ENCODE results near the gene KCNK1. TPM values are rescaled to one million over a fixed set of nuclear protein-coding genes. Genes with fewer than 3 reads are reported as not detected.

KCNK1 gene
- total RNA-seq, 4 donors from 2014 or later = 1.9 to 10.2 (median 4.8) TPM

DNA sequence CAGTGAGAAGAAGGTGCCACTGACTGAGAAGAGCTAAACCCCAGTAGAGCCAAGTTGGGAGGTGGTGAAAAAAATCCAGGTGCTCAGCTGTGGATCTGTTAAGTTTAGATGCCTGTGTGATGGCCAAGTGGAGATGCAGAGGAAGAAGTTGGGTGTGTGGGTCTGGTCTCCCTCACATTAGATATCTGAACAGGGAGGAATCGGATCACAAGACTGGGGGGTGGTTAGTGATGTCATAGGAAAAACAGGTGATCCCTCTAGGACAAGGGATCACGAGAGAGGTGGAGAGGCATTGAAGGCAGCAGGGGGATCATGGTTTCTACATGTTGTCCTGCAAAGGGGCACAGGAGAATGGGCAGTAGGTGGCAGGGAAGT lies 22.6 kb downstream of the KCNK1 start:
- DNase-seq (ENCODE audit: low spot score) = no peak
- TF ChIP-seq, protein P1, sequence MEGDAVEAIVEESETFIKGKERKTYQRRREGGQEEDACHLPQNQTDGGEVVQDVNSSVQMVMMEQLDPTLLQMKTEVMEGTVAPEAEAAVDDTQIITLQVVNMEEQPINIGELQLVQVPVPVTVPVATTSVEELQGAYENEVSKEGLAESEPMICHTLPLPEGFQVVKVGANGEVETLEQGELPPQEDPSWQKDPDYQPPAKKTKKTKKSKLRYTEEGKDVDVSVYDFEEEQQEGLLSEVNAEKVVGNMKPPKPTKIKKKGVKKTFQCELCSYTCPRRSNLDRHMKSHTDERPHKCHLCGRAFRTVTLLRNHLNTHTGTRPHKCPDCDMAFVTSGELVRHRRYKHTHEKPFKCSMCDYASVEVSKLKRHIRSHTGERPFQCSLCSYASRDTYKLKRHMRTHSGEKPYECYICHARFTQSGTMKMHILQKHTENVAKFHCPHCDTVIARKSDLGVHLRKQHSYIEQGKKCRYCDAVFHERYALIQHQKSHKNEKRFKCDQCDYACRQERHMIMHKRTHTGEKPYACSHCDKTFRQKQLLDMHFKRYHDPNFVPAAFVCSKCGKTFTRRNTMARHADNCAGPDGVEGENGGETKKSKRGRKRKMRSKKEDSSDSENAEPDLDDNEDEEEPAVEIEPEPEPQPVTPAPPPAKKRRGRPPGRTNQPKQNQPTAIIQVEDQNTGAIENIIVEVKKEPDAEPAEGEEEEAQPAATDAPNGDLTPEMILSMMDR (IDR thresholded peaks at IDR 0.05) = no peak
- no peak for ATAC-seq (ENCODE audit: low FRiP score)

DNA sequence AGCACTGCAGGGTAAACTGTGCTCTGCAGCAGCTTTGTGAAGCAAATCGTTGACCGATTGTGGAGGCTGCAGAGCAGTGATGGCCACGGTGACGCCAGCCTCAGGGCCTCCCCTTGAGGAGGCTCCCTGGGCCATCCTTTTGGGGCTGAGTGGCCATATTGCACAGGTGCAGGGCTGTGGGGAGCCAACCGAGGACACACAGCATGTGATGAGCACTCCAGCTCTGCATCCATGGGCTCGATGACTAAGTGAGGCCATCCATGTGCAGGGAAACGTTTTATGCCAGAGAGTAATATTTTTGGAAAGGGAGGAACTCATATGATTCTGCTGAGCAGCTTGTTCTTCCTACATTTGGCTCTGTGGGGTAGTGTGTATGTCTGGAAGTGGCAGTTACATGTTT lies 24.6 kb downstream of the KCNK1 start:
- DNase-seq (ENCODE audit: low spot score) = no peak
- ATAC-seq (ENCODE audit: low FRiP score) = no peak
- TF ChIP-seq, protein P1 (IDR thresholded peaks at IDR 0.05) = no peak

DNA sequence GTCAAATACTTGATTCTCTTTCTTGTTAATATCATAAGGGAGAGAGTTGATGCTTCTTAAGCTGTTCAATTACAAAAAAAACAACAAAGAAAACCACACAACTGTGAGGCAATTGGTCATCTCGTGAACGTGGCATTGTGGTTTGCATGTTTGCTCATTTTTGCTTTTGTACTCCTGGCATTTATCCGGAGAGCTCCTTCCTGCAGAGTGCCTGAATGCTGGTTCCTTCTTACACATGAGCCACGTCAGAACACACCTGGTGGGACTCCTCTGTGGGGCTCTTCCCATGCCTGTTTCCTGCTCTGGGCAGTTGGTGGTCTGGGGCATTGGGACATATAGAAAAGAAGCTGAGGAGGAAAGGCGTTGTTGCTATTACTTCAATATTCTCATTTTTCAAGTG lies 25.7 kb downstream of the KCNK1 start:
- DNase-seq (ENCODE audit: low spot score) (no peak), ATAC-seq (ENCODE audit: low FRiP score) (no peak)
- TF ChIP-seq, protein P1 (IDR thresholded peaks at IDR 0.05) = no peak

DNA sequence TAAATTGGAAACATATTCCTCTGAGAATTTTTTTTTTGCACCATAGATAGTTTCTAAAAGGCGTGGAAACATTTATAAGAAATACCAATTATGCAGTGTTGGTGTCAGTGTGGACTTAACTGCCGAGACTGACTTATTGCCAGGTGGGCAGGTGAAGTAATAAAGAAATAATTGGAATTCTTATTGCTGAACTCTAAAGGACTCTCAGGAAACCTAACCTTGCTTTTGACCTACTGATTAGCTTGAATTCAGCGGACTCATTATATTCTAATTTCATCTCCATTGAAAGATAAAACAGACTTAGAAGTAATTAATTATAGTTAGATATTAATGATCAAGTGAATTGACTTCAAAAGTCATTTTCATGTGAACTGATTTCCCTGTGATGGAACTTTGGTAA lies 26.3 kb downstream of the KCNK1 start:
- TF ChIP-seq, protein P1 (IDR thresholded peaks at IDR 0.05) = no peak
- DNase-seq (ENCODE audit: low spot score) (no peak), ATAC-seq (ENCODE audit: low FRiP score) (no peak)

DNA sequence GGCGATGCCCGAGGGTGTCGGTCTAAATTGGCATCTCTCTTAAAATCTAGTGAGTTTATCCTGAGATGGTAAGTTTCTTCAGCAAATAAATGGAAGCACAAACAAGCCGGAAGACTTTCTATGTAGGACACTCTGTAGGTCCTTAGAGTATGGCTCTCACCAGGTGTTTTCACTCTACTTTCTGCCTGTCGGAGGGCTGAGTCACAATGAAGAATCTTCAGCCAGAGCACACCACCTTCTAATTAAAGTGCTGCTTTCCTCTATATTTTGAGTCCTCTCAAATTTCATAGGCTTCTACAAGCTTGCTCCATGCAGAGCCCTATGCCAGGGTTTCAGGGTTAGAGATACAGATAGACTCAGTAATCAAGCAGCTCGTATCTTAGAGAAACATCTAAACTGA lies 27.1 kb downstream of the KCNK1 start:
- ATAC-seq (ENCODE audit: low FRiP score) (no peak), DNase-seq (ENCODE audit: low spot score) (no peak)
- TF ChIP-seq, protein P1 (IDR thresholded peaks at IDR 0.05) = no peak

DNA sequence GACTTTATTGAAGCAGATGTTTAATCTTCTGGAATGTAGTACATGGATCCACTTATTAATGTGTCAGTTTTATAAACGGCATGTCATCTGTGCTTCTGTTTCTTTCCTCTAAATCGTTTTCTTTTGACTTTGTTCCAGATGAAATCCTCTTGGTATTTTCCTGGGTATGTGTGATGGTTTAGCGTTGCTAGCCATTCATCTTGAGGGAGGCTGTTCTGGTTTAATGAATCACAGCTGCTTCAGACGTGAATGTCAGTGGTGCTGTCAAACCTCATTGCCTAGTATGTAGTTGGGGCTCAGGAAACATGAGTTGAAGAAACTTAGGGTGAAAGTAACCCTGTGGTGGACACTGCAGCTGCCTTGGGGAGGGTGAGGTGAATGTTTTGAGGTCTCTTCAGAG lies 33.2 kb downstream of the KCNK1 start:
- TF ChIP-seq, protein P1 (IDR thresholded peaks at IDR 0.05) = no peak
- ATAC-seq (ENCODE audit: low FRiP score) = peak; percentile 57
- DNase-seq (ENCODE audit: low spot score) = no peak

DNA sequence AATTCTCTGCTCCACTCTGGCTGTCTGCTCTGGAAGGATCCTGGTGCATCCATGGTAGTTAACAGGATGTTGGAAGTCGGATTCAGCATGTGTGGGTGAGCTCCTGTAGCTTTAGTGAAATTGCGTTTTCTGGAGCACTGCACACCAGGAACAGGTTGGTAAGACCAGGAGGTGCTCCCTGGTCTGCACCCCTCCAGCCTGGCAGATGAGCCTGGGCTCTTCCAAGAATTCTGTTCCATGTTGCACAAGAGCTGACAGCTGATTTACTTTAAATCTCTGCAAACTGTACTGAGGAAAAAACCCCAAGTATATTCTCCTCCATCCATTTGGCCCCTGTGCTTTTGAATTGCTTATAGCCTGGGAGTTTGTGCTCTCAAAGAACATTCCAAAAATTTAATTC lies 33.7 kb downstream of the KCNK1 start:
- TF ChIP-seq, protein P1 (IDR thresholded peaks at IDR 0.05) = no peak
- peak; percentile 31 for ATAC-seq (ENCODE audit: low FRiP score)
- no peak for DNase-seq (ENCODE audit: low spot score)
